NCI-H2227 (cell line): ENCODE results near the gene RNF208.

ENCODE experiments used
- DNase-seq: peaks from one replicate; lab custom pipeline; 2025; ENCODE audit not compliant: unreplicated experiment; lab: John Stamatoyannopoulos, UW

RNF208 gene

DNA sequence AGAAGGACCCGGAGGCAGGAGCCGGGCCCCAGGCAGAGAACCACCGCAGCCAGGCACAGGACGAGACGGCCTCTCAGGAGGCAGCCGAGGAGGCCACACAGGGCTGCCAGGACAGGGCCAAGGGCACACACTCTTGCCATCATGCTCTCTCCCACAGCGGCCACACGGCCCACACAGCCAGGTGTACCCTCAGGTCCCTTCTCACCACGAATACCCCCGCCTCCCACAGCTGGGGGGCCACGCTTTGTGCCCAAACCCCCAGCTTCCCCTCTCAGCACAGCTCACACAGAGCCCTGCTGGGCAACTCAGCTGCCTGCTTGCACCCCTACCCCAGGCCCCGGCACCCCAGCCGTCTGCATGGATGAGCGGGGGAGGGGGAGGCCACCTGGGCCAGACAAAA, 28.3 kb downstream of the RNF208 start:
- DNase-seq = no peak

DNA sequence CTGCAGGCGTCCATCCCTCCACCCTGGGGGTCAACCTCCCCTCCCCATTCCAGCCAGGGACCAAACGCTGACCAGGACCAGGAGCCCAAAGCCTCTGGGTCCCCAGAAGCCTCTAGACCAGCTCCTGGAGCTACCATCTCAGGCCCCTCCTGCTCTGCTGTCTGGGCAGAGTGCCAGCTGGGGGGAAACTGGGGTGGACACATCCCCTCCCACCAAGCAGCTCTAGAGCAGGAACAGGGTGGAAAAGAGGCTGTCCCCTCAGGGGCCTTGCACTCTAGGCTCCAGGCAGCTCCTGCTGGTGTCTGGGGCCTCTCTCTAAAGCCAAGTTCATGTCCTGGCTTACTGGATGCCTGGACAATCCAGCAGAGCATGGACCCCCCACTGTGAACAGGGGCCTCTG, 29.2 kb downstream of the RNF208 start:
- DNase-seq = peak; percentile 24

DNA sequence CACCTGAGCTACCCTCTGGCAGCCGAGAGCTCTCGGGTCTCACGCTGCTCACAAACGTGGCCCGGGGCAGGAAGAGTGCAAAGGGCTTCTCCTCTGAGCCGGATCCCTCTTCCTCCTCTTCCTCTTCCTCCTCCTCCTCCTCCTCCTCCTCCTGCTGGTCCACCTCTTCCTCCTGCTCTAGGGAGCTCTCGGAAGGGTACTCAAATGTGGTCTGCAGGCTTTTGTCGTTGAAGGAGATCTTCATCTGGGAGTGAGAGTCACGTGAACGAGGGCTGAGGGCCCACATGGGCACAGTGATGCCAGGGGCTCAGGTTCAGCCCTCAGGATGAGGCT, 29.6 kb downstream of the RNF208 start:
- no peak for DNase-seq

DNA sequence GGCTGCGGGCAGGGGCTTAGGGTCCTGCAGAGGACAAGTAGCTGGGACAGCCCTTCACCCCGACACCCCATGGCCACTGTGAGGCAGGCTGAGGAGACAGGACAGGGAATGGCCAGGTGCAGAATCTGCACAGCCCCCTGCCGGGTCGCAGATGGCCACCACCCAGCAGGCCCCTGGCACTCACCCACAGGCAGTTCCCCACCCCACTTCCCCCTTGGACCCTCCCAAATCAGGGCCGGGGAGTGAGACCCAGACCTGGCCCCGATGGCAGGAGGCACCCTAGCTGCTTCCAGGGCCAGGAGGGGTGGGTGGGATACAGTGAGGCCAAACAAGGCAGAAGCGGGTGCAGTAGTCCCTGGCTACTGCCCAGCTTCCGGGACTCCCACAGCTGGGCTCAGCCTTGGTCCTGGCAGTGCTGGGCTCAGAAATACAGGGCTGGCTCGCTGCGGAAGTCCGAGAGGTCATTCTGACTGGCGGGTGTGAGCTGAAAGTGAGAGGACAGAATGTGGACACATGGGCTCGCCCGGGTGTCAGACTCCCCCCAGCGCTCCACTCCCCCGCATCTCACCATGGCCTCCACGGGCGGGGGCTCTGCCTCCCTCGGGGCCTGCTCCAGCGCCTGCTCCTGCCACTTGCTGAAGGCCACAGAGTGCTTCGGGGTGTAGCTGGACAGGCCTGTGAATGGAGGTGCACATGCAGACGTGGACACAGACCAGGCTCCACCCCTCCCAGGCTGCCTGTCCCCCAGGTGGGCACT, 30.2 kb downstream of the RNF208 start:
- DNase-seq = no peak

DNA sequence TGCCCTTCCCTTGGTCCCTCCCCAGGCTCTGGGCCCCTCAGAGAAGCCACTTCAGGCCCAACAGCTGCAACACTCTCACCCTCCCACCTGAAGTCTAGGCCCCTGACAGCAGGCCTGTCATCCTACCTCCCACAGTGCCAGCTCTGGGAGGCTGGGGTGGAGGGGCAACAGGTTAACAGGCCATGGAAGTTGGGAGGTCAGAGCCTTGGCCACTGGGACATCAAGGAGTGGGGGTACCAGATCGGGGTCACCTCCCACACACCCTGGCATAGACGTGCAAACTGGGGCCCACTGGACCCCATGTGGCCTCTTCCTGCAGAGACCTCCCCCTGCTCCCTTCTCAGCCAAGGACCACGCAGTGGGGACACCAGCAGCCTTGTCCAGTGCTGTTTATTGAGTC, 30.8 kb downstream of the RNF208 start:
- DNase-seq = no peak

DNA sequence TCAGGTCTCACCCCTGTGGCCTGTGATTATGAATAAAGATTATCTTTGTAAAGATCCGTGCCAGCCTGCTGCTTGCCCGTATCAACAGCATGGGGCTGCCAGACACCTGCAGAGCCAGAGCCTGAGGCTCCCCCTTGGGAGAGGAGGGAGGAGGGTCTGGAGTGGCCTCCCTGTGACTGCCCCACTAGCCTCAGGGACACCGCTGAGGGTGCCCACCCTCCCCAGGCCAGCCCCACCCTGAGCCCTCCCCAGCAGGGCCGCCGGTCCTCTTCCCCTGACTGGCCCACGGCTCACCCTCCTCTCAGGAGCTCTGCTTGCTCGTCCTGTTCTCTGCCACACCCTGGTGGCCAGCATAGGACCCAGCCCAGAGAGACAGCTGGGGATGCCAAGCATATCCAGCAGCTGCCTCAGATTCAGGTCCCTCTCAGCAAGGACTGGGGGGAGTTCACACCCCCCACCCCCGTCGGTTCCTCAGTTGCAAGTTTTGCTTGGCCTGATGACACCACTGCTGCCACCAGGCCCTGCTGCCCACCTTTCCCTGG, 31.7 kb downstream of the RNF208 start:
- DNase-seq = no peak

DNA sequence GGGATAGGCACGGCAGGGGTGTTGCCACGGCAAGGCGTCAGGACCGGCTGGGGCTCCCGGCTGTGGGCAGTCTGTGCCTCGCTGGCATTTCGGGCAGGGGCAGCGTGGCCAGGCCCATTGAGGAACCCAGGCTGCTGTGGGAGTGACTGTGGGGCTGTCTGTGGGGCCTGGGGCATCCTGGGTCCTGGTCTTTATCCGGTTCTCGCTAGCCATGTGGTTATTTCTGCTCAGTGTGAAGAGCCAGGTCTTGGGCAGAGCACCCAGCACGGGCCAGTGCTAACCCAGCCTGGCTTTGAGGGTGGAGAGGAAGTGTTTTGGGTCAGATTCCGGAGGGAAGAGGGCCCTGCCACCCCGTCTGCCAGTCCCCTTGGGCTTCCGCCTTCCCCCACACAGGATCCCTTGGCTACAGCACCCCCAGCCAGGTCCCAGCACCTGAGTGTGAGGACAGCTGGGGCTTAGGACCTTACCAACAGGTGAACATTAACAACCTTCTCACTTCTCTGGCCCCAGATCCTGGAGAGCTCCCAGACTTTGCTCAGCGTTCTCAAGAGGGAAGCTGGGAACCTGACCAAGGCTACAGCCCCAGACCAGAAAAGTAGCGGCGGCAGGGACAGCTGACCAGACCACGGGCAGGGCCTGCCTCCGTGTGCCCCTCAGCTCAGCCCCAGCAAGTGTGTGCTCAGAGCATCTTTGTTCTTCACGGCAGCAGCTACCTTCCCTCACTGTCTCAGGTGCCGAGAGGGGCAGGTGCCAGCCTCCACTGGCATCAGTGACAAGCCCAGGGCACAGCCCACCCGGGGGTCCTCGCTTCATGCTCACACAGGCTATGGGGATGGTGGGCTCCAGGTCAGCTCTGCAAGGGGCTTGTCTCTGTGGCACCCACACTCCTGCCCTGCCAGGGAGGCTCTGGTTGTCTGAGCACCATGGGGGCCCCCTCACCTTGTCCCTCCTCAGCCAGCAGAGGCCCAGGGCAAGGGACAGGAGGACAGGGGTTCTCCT, 32.4 kb downstream of the RNF208 start:
- DNase-seq = no peak

DNA sequence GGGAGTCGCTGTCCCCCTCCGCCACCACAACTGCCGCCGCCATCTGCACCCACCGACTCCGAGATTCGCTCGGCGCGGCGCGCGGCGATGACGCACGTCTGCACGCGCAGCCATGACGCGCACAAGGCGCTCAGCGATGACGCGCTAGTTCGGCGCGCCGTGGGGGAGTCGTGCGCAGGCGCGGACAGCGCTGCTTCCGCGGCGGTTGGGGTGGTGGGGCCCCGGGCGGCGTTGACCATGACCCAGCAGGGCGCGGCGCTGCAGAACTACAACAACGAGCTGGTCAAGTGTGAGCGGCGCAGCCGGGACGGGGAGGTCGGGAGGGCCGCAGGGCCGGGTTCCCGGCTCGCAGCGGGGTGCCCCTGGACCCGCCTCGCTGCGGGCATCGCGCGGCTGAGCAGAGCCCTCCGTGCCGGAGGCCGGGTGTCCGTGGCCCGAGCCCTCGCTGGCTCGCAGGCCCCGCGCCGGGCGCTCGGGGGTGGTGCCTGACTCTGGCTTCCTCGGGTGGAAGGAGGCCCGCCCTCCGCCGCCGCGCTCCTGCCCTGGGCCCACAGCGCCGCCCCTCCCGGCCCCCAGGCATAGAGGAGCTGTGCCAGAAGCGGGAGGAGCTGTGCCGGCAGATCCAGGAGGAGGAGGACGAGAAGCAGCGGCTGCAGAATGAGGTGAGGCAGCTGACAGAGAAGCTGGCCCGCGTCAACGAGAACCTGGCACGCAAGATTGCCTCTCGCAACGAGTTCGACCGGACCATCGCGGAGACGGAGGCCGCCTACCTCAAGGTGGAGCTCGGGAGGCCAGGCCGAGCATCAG, 33.3 kb downstream of the RNF208 start, which contains the start of the genes ANAPC2 and SSNA1:
Gene ANAPC2, minus strand, starts transcription at position 71 of the 807 bp plus-strand sequence. Its CDS starts 28 bp downstream, at position 43.
Gene SSNA1, plus strand, starts transcription at position 187 of the 807 bp plus-strand sequence. Its CDS starts 51 bp downstream, at position 238.
- DNase-seq = peak; percentile 96

DNA sequence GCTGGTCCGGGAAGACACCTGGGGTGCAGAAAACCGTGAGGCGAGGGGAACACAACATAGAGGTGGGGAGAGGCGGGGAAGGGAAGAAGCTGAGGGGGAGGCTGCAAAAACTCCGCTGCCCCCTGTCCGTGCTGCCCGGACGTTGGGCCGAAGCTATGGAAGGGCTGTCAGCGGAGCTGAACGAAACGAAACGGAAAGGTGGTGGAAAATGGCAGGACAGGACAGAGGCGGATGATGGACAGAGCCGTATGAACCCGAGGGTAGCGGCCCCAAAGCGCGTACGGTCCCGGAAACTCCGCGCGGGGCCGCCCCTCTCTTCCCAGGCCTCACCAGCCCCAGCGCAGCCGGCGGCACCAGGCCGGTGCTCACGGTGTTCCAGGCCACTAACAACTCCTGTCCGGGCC, 34.0 kb downstream of the RNF208 start:
- DNase-seq = no peak

DNA sequence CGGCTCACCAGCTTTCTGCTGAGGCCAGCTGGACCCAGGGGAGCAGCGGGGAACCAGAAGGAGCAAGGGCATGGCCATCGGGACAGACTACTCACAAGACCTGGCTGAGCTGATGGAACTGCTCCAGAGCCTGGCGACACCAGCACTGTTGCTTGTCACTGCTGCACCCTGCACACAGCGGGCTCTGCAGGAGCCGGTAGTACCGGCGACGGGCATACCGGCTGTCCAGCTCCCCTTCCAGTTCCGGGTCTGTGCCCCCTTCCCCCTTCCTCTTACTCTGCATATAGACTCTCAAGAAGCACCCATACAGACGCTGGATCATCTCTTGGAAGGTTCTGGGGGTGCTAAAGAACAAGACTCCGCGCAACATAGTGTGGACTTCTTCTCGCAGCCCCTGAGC, 34.7 kb downstream of the RNF208 start:
- no peak for DNase-seq

DNA sequence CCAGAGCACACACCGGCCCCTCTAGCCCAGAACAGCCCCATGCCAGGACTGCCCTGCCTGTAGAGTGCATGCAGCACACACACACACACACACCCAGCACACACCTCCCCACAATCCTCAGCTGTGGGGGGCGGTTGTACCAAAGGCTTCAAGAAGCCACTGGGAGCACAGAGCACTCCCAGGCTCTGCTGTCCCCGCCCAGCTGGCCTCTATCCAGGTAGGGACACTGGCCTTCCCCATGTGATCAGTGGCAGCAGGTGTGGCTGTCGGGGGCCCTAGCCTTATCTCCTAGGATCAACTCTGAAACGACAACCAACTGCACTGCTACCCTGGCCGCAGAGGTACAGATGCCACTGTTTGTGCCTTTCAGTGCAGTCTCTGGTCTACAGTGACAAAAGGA, 35.7 kb downstream of the RNF208 start:
- no peak for DNase-seq

DNA sequence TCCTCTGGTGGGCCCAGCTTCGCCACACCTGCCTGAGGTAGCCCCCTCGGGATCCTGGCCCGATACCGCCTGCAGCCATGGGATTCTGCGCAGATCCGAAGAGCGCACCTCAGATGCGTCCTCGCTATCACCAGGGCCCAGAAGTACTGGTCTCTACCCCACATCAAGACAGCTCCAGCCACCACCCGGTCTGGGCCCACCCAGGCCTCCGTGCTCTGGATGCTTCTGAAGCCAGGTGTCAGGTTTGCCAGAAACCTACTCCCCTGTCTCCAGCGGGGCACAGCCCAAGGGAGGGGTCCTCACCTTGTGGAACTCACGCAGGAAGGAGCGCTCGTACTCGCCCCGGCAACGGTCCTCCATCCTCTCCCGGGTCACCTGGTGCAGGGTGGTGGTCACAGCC, 36.1 kb downstream of the RNF208 start:
- no peak for DNase-seq

DNA sequence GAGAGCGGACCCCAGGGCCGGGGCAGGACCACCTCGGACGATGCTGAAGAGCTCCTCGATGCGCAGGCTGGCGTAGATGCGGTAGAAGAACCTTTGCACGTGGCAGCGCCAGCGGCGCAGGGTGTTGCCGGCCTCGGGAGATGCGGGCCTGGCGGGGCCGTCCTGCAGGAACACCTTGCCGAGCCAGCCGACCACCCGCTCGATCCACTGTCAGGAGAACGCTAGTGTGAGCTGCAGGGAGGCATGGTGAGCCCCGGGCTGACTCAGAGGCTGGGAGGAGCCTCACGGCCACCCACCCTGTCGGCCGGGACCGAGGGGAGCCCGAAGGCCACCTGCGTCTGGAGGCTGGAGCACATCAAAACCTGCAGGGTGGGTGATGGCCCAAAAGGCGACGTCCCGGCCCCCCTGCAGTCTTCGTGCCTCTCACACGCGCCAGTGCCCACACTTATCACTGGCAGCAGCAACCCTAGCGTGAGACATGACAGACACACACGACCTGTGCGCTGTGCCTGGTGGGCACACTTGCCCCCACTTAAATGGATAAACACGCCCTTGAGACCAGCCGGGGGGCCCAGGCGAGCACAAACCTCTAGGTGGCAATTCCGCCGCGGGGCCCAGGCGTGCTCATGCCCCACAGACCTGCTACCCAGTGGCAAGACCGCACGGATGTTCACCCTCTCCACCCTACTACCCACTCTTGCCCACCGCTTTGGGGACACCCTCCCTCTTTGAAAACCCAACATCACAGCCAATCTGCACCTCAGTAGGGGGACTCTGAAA, 37.0 kb downstream of the RNF208 start:
- DNase-seq = no peak

DNA sequence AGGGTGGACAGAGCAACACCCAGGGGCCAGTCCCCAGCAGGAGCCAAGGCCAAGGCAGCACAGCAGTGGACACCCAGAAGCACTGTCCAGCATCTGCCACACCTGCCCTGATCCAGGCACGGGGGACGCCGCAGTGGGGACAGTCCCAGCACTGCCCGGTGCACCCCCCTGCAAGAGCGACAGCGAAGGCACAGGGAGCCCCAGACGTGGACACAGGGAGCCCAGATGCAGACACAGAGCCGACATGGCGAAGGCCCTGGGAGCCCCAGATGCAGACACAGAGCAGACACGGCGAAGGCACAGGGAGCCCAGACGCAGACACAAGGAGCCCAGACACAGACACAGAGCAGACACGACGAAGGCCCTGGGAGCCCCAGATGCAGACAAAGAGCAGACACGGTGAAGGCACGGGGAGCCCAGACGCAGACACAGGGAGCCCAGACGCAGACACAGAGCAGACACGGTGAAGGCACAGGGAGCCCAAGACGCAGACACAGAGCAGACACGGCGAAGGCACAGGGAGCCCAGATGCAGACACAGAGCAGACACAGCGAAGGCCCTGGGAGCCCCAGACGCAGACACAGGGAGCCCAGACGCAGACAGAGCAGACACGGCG, 38.0 kb downstream of the RNF208 start:
- DNase-seq = no peak

DNA sequence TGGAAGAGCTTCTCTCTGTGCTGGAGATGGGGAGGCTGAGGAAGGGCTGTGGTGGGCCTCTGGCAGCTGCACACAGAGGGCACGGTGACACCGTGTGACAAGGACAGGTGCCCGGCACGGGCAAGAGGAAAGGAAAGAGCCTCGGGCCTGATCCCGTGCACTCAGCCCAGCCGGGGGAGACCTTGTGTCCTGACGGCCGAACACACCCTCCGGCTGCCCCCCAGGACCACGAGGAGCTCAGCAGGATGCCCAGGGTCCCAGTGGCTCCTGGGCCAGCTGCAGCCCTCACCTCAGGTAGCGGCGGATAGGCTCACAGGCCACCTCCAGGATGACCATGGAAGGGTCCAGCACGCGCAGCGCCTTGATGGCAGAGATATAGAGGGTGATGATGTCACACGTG, 39.2 kb downstream of the RNF208 start:
- DNase-seq = no peak

DNA sequence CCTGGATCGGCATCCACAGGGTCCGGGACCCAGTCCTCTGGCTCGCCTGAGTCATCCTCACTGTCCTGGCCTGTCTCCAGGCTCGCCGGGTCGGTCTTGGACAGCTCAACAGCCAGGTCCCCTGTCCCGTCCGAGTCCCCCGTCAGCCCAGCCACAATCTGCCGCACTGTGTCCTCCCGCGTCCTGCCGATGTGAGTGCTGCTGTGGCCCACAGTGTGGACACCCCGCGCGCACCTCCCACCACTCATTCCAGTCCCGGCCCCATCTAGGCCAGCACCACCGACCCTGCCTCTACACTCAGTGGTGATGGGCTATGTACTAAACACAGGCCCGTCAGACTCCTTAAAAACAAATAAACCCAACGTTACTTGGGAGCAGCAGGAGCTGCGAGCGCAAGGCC, 40.4 kb downstream of the RNF208 start:
- no peak for DNase-seq

DNA sequence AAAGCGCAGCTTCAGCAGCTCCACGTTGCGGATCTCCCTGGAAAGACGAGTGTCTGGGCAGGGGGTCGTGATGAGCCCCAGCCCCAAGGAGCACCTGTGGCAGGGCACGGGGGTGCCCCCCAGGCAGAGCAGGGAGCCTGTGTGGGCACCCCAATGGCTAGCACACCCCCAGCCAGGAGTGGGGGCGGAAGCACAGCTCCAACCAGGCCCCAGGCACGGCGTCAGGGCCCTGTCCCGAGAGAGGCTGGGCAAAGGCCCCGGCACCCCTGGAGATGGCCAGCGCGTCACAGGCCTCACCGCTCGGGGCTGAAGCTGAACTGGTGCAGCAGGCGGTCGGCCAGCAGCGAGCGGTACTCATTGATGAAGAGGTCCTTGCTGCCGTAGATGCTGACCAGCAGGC, 41.5 kb downstream of the RNF208 start:
- DNase-seq = no peak

DNA sequence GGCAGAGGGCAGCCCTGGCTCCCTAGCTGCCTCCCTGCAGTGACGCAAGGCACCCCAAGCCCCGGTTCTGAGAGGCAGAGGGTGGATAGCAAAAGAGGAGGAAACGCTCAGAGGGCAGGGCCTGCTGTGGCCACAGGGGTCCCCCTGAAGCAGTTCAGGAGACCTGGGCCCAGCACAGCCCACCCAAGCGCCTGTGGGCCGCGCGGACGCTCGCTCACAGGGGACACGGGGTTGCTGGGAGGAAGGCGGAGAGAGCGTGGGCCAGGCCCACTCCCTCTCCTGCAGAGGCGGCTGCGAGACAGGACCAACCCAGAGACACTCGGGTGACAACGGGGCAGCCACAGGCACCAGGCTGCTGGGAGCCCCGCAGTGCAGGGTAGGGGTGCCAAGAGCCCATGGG, 42.3 kb downstream of the RNF208 start:
- DNase-seq = no peak

DNA sequence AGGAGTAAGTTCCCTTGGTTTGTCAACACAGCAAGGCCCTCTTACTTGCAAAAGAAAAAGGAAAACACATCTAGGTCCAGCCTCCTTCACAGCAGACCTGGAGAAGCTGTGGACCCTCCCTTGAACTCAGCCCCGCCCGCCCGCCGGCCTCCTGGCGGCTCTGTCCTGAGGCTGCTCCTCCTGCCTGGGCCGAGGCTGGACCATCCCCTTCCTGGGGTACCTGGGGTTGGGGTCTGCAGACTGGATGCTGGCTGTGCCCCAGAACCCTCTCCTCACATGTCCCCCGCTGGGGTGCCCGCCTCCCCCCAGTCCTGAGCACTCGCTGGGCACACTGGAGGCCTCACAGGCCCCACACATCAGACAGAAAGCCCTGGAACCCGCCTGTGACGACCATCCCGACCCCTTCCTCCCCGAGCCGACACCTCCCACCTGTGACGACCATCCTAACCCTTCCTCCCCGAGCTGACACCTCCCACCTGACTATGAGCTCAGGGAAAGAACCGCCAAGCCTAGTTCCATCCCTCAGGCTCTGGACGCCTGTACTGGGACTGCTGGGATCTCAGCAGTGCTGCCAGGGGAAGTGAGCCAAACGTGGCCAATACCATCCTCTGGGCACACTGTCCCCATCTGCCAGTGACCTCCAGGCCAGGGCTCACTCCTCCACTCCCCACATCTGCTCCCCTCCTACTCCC, 43.0 kb downstream of the RNF208 start:
- no peak for DNase-seq
